Prostate gland (tissue), 2 donors: ENCODE measurements around the gene FAM53B.
"Not testable (repeated sequence)": the region's sequence is repeated elsewhere in the genome, so short reads cannot be mapped to it uniquely, and the experiment has no call there.

Source experiments
- CTCF ChIP-seq, 4 experiments: fragments of 200-600 bp in 2 of 4; fragments of 450-650 bp in 2 of 4; sonication (generic) in 2 of 4; IDR thresholded peaks; 1 replicate in 3 of 4; 2 replicates in 1 of 4; pipeline ENCODE4 v1.5.1; 2016 to 2019; ENCODE audit warnings: antibody characterized with exemption in 4 of 4, mild to moderate bottlenecking in 2 of 4, moderate library complexity in 2 of 4
- POLR2A ChIP-seq: fragments of 450-650 bp; IDR thresholded peaks from one replicate; pipeline ENCODE4 v1.6.1; 2016; ENCODE audit warnings: antibody characterized with exemption, mild to moderate bottlenecking
- POLR2AphosphoS5 ChIP-seq: sonication (generic); formaldehyde crosslinking; IDR thresholded peaks from one replicate; pipeline ENCODE4 v1.6.1; 2017; ENCODE audit warnings: antibody characterized with exemption

GRCh38 chr10:124588341-124588735 lies 155.8 kb downstream of the FAM53B start:
- not testable (repeated sequence) for TF ChIP-seq CTCF (IDR thresholded peaks at IDR 0.05); POLR2A; POLR2AphosphoS5
